DND-41 (cell line): Measurements from ENCODE around the gene GPX3.

Experiments
- ATAC-seq: fragments of 200-7000 bp; cut with Tn5 transposase; 3 replicates; pipeline ENCODE4 v1.9.1; 2021; ENCODE audit warnings: low read depth; ENCODE audit not compliant: insufficient read depth
- DNase-seq: peaks from one replicate; pipeline ENCODE4 v3.0.0-alpha.2; 2020
- H2AFZ ChIP-seq: 2 replicates; pipeline ENCODE4 v1.6.0; 2012; ENCODE audit warnings: low read depth, low read length
- H3K27ac ChIP-seq: 2 replicates; pipeline ENCODE4 v1.5.1; 2012; ENCODE audit warnings: low read length, inconsistent platforms
- H3K27me3 ChIP-seq: fragments of 200-600 bp; sonication (generic); 2 replicates; pipeline ENCODE4 v1.6.0; 2012; ENCODE audit warnings: low read length, mild to moderate bottlenecking, inconsistent platforms; ENCODE audit not compliant: insufficient read depth, poor library complexity
- H3K36me3 ChIP-seq: 2 replicates; pipeline ENCODE4 v1.5.1; 2012; ENCODE audit warnings: low read length, inconsistent platforms; ENCODE audit not compliant: insufficient read depth
- H3K4me1 ChIP-seq: 2 replicates; pipeline ENCODE4 v1.5.1; 2012; ENCODE audit warnings: mild to moderate bottlenecking, low read length; ENCODE audit not compliant: insufficient read depth
- H3K4me2 ChIP-seq: 2 replicates; pipeline ENCODE4 v1.6.0; 2012; ENCODE audit warnings: mild to moderate bottlenecking, moderate library complexity, low read length, inconsistent platforms; ENCODE audit not compliant: insufficient read depth
- H3K4me3 ChIP-seq, 2 experiments: fragments of 200-600 bp in 1 of 2; shearing (Covaris generic) in 1 of 2; 2 replicates each; pipeline ENCODE4 v1.5.1; 2012 to 2016; ENCODE audit warnings: inconsistent platforms in 2 of 2, low read length in 2 of 2, mild to moderate bottlenecking in 2 of 2, low read depth in 1 of 2, moderate library complexity in 1 of 2
- H3K79me2 ChIP-seq: 2 replicates; pipeline ENCODE4 v1.6.0; 2012; ENCODE audit warnings: low read length, inconsistent platforms; ENCODE audit not compliant: insufficient read depth
- H3K9ac ChIP-seq: 2 replicates; pipeline ENCODE4 v1.6.0; 2012; ENCODE audit warnings: low read depth, mild to moderate bottlenecking, inconsistent platforms, low read length, moderate library complexity
- H3K9me3 ChIP-seq: 2 replicates; pipeline ENCODE4 v1.5.1; 2012; ENCODE audit warnings: low read length, moderate library complexity, mild to moderate bottlenecking, inconsistent platforms; ENCODE audit not compliant: insufficient read depth, severe bottlenecking
- H4K20me1 ChIP-seq: 2 replicates; pipeline ENCODE4 v1.6.0; 2012; ENCODE audit warnings: low read length; ENCODE audit not compliant: insufficient read depth
- EZH2 ChIP-seq: IDR thresholded peaks from 3 replicates; pipeline ENCODE4 v1.6.1; 2012; ENCODE audit warnings: borderline replicate concordance, low read depth, mild to moderate bottlenecking, moderate library complexity, low read length, inconsistent platforms; ENCODE audit not compliant: severe bottlenecking
- TF ChIP-seq, protein P1 (sequence below): IDR thresholded peaks from 2 replicates; pipeline ENCODE4 v1.5.1; 2012; ENCODE audit warnings: borderline replicate concordance, low read length, moderate library complexity, mild to moderate bottlenecking; ENCODE audit not compliant: poor library complexity, severe bottlenecking; ENCODE audit errors: extremely low read depth

Gene GPX3

DNA sequence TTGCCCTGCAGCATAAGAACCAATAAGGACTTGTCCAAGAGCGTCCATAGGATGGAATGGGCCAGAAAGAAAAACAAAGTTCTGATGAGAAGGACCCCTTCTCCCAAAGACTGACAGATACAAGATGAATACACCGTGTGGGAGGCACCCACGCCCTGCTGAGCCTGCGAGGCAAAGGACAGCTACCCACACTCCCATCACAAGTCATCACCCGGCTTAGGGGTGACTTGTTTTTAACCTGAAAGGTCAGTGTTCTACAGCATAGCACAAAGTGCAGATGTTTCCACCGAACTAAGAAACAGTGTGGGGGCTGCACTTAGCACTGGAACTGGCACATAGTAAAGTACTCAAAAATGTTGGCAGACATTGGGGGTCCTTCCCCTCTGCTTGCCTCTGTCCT lies 46.5 kb downstream of the GPX3 start:
- DNase-seq: no peak
- no peak overlapping the region for H3K27ac ChIP-seq
- no peak overlapping the region for H3K4me2 ChIP-seq
- peaks cover 51% of the 10 kb centered on the region for H3K36me3 ChIP-seq
- no peak overlapping the region for H3K4me3 ChIP-seq
- ATAC-seq: no peak
- H3K4me1 ChIP-seq: no peaks in the 10 kb centered on the region
- H3K9ac ChIP-seq: no peak overlapping the region
- H4K20me1 ChIP-seq: peaks cover 71% of the 10 kb centered on the region
- peaks cover 85% of the 10 kb centered on the region for H3K79me2 ChIP-seq
- TF ChIP-seq EZH2: no peak
- TF ChIP-seq, protein P1, sequence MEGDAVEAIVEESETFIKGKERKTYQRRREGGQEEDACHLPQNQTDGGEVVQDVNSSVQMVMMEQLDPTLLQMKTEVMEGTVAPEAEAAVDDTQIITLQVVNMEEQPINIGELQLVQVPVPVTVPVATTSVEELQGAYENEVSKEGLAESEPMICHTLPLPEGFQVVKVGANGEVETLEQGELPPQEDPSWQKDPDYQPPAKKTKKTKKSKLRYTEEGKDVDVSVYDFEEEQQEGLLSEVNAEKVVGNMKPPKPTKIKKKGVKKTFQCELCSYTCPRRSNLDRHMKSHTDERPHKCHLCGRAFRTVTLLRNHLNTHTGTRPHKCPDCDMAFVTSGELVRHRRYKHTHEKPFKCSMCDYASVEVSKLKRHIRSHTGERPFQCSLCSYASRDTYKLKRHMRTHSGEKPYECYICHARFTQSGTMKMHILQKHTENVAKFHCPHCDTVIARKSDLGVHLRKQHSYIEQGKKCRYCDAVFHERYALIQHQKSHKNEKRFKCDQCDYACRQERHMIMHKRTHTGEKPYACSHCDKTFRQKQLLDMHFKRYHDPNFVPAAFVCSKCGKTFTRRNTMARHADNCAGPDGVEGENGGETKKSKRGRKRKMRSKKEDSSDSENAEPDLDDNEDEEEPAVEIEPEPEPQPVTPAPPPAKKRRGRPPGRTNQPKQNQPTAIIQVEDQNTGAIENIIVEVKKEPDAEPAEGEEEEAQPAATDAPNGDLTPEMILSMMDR: no peak
- H2AFZ ChIP-seq: no peak overlapping the region
- H3K27me3 ChIP-seq: no peaks in the 10 kb centered on the region
- no peaks in the 10 kb centered on the region for H3K9me3 ChIP-seq

DNA sequence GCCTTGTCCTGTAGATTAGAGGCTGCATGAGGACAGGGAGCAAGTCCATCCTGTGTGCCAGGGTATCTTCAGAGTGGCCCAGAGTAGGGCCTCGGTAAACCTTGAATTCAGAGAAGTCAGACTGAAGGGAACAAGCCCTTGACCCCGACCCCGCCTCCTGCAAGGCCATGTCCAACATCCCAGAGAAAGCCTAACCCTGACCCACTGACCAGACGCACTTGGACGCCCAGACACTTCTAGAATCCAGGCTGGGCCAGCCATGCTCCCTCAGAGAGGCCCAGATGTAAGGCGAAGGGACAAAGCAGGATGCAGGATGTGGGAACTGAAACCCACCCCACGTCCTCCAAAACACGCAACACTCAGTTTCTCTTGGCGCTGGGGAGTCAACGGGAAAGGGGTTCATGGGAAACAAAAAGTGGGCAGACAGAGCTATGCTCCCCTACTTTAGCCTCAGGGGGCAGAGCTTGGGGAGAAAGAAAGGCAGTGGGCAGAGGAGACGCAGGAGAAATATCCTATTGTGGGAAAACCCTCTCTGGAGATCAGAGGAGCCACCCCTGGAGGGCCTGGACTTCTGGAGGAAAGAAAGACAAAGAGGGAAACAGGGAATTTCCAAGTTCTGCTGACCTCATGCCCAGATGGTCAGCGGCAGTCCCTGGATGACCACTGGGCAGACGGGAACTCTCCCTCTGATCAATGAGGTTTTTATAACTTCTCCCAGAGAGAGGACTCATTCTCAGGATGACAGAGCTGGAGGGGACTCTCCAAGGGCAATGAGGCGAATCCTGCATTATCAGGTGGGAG lies 47.4 kb downstream of the GPX3 start:
- Histone ChIP-seq H2AFZ (no peak overlapping the region), H3K79me2 (peaks cover 92% of the 10 kb centered on the region), H3K4me3 (no peak overlapping the region), H3K36me3 (peaks cover 42% of the 10 kb centered on the region), H3K27ac (peak overlapping the region; percentile 49), H4K20me1 (peaks cover 66% of the 10 kb centered on the region), H3K4me1 (no peaks in the 10 kb centered on the region), H3K9me3 (no peaks in the 10 kb centered on the region), H3K27me3 (no peaks in the 10 kb centered on the region), H3K9ac (no peak overlapping the region), H3K4me2 (no peak overlapping the region)
- DNase-seq (no peak), ATAC-seq (no peak)
- TF ChIP-seq, protein P1: no peak
- no peak for TF ChIP-seq EZH2

DNA sequence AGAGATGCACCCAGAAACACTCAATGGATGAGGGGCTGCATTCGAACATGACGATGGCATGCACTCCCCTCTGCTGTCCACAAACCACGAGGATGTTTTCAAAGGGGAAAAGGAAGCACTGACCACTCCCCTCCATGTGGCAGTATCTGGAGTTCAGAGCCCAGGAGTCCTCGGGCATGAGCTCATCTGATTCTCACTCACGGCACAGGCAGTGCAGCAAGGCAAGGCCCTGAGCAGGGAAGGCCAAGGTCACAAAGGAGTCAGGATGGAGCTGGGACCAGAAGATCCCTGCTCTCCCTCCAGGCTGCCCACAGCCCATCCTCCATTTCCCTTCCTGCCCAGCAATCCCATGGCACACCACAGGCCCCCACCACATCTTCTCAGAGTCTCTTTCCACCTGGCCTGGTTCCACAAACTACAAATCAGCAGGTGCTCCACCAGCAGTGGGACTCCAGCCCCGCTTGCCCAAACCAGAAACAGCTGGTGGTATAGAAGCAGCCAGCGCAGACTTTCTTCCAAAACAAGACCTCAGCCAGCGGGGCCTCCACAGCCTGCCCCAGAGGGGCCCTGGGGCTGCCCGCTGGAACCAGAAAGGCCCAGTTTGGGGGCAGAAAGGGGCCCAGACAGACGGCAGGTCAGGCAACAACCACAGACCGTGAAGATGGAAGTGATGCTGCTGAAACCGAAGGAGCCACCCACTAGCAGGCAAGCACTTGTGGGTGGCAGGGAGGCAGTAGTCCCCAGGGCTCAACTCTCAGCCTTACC lies 48.2 kb downstream of the GPX3 start:
- Histone ChIP-seq H3K27ac (peak overlapping the region; percentile 49; the same call in 1 of the 2 replicates), H3K4me1 (no peaks in the 10 kb centered on the region), H2AFZ (no peak overlapping the region), H3K79me2 (peaks cover 98% of the 10 kb centered on the region), H3K9me3 (no peaks in the 10 kb centered on the region), H3K4me3 (no peak overlapping the region), H3K27me3 (no peaks in the 10 kb centered on the region), H3K36me3 (peaks cover 34% of the 10 kb centered on the region), H3K4me2 (no peak overlapping the region), H4K20me1 (peaks cover 62% of the 10 kb centered on the region), H3K9ac (no peak overlapping the region)
- TF ChIP-seq, protein P1: no peak
- TF ChIP-seq EZH2: no peak
- DNase-seq: peak; percentile 21
- peak; percentile 49 for ATAC-seq
